HepG2 (cell line): ENCODE measurements around the gene ACKR3. TPM values are rescaled to one million over a fixed set of nuclear protein-coding genes. Genes with fewer than 3 reads are reported as not detected.

Source experiments
- ATAC-seq: fragments of 200-7000 bp; cut with Tn5 transposase; 3 replicates; pipeline ENCODE4 v1.9.1; 2020; ENCODE audit warnings: mild to moderate bottlenecking, moderate library complexity
- BruUV-seq: library from RNA; stranded (reverse); fragments of 400-500 nt; replicated peaks from 2 replicates; lab custom pipeline; 2021; lab: Mats Ljungman, UMichigan
- CTCF ChIA-PET: fragments of 300-600 bp; formaldehyde crosslinking; extraction: SDS; loops from one replicate; lab custom pipeline; 2021; ENCODE audit warnings: low total read pairs, inconsistent platforms, low intra/inter-chr PET ratio; lab: Yijun Ruan, JAX
- POLR2A ChIA-PET: fragments of 350-600 bp; sonication (Branson Sonifier 250); formaldehyde crosslinking; loops from one replicate; lab custom pipeline; 2020; ENCODE audit warnings: antibody characterized with exemption, inconsistent platforms; lab: Yijun Ruan, JAX
- DNase-seq: peaks from one replicate; pipeline ENCODE4 v3.0.0-alpha.2; 2015; ENCODE audit warnings: low spot score
- FAIRE-seq: peaks from 3 replicates; lab custom pipeline; 2011; peaks lifted over from hg19 to GRCh38; lab: Jason Lieb, UNC
- H2AFZ ChIP-seq: one replicate; pipeline ENCODE4 v1.6.1; 2011; ENCODE audit warnings: low read length, inconsistent platforms
- H3K27ac ChIP-seq: fragments of 300-600 bp; 3 replicates; pipeline ENCODE4 v1.8.0; 2011; ENCODE audit warnings: mixed run types, mild to moderate bottlenecking, mixed read lengths, low read length, inconsistent platforms; ENCODE audit not compliant: insufficient read depth; ENCODE audit errors: extremely low read length
- H3K27me3 ChIP-seq, 2 experiments: fragments of 200-600 bp in 1 of 2; 2 replicates in 1 of 2; 3 replicates in 1 of 2; pipeline versions ENCODE4 v1.6.0 to v1.8.0; 2011; ENCODE audit warnings: low read length in 2 of 2, mild to moderate bottlenecking in 2 of 2, moderate library complexity in 2 of 2, inconsistent platforms in 1 of 2; ENCODE audit not compliant: insufficient read depth in 2 of 2, control insufficient read depth in 1 of 2
- H3K36me3 ChIP-seq, 2 experiments: fragments of 200-600 bp in 1 of 2; replicated peaks in 1 of 2; 2 replicates in 1 of 2; 3 replicates in 1 of 2; pipeline versions ENCODE4 v1.5.1 to v1.8.0; 2011; ENCODE audit warnings: low read length in 2 of 2, inconsistent platforms in 1 of 2; ENCODE audit not compliant: insufficient read depth in 2 of 2, control insufficient read depth in 1 of 2
- H3K4me1 ChIP-seq: 2 replicates; pipeline ENCODE4 v1.5.1; 2012; ENCODE audit warnings: low read length, inconsistent platforms; ENCODE audit not compliant: insufficient read depth
- H3K4me2 ChIP-seq: 2 replicates; pipeline ENCODE4 v1.6.0; 2011; ENCODE audit warnings: low read depth, low read length, inconsistent platforms
- H3K4me3 ChIP-seq, 3 experiments: fragments of 200-600 bp in 1 of 3; sonication (generic), shearing (Covaris generic) in 1 of 3; replicated peaks in 1 of 3; 2 replicates each; pipeline ENCODE4 v1.5.1; 2011 to 2016; ENCODE audit warnings: low read length in 3 of 3, inconsistent platforms in 2 of 3, low read depth in 2 of 3, mild to moderate bottlenecking in 2 of 3, control low read depth in 1 of 3, mixed read lengths in 1 of 3; ENCODE audit not compliant: insufficient read depth in 1 of 3
- H3K79me2 ChIP-seq: one replicate; pipeline ENCODE4 v1.6.1; 2011; ENCODE audit warnings: low read length, inconsistent platforms; ENCODE audit not compliant: insufficient read depth
- H3K9ac ChIP-seq: 2 replicates; pipeline ENCODE4 v1.6.0; 2011; ENCODE audit warnings: mild to moderate bottlenecking, low read depth, low read length, inconsistent platforms; ENCODE audit not compliant: insufficient read depth
- H3K9me3 ChIP-seq: 2 replicates; pipeline ENCODE4 v1.5.1; 2012; ENCODE audit warnings: mild to moderate bottlenecking, low read length
- H4K20me1 ChIP-seq: 2 replicates; pipeline ENCODE4 v1.6.0; 2011; ENCODE audit warnings: inconsistent platforms, mild to moderate bottlenecking, low read length, moderate library complexity; ENCODE audit not compliant: insufficient read depth
- GLMP ChIP-seq: sonication (generic); formaldehyde crosslinking; IDR thresholded peaks from 2 replicates; pipeline ENCODE4 v1.9.0; 2021; ENCODE audit warnings: missing genetic modification reagents, mild to moderate bottlenecking, borderline replicate concordance
- RFXAP ChIP-seq: sonication (generic); formaldehyde crosslinking; IDR thresholded peaks from 2 replicates; pipeline ENCODE4 v1.4.0; 2020; ENCODE audit warnings: missing genetic modification reagents, borderline replicate concordance
- SALL2 ChIP-seq: sonication (generic); formaldehyde crosslinking; IDR thresholded peaks from 2 replicates; pipeline ENCODE4 v1.8.1; 2023; ENCODE audit warnings: mild to moderate bottlenecking, missing genetic modification reagents, inconsistent platforms
- ZBTB26 ChIP-seq: IDR thresholded peaks from 2 replicates; pipeline ENCODE4 v1.6.1; 2016; ENCODE audit warnings: missing compliant biosample characterization, missing genetic modification reagents, borderline replicate concordance
- ZNF691 ChIP-seq: sonication (generic); formaldehyde crosslinking; IDR thresholded peaks from 2 replicates; pipeline ENCODE4 v1.4.0; 2020; ENCODE audit warnings: missing genetic modification reagents, low read depth, mild to moderate bottlenecking, borderline replicate concordance
- WGBS: methylation state at CpG from one replicate; pipeline ENCODE4 v1.1.6; 2017; ENCODE audit warnings: low lambda C conversion rate; 5-methylcytosine and 5-hydroxymethylcytosine counted together
- in situ Hi-C: cut with HindIII; loops from 2 replicates; pipeline ENCODE4 v1.10.0; 2017; ENCODE audit warnings: low pct_unique_long_range_greater_than_20kb; ENCODE audit not compliant: extremely low pct_ligation_motif_present
- intact Hi-C: fragments of 100-400 bp; cut with micrococcal nuclease; formaldehyde crosslinking; loops from one replicate; pipeline ENCODE4 v1.10.0; 2022; ENCODE audit not compliant: unreplicated experiment
- polyA plus RNA-seq, 8 experiments: library from polyadenylated mRNA; depleted of rRNA in 3 of 8; stranded (reverse) in 7 of 8; unstranded in 1 of 8; fragments of >200 nt; fragmentation: Illumina TruSeq in 4 of 8; extraction: Trizol in 4 of 8; gene quantifications; 2 replicates each; pipeline versions ENCODE4 v1.2.1 to v1.2.3, GENCODE V29; 2011 to 2016; ENCODE audit warnings: low read depth in 4 of 8, missing spikeins in 1 of 8, mixed read lengths in 1 of 8; ENCODE audit not compliant: insufficient read depth in 1 of 8
- total RNA-seq, 5 experiments: library from RNA; depleted of rRNA; stranded (reverse); fragments of >200 nt; fragmentation: Illumina TruSeq; extraction: Trizol; gene quantifications; 2 replicates each; pipeline ENCODE4 v1.2.3, GENCODE V29; 2016; ENCODE audit warnings: low read depth in 1 of 5

ACKR3 gene
- total and polyA plus RNA-seq, 2 of the 13 experiments (the other 11 are each of a cell fraction or from before 2014, with no cell fraction given), result not detected

GRCh38 chr2:236613612-236614011 lies 44.0 kb downstream of the ACKR3 start:
- H3K79me2 ChIP-seq, result no peaks in the 10 kb centered on the region
- WGBS, result 25% methylated on average over 4 of the region's 4 CpGs
- FAIRE-seq (no peak), ATAC-seq (no peak), DNase-seq (no peak)
- peaks cover 2 to 45% of the 10 kb centered on the region in 2 experiments; a peak in 3 of 5 replicates for H3K27me3 ChIP-seq
- no peaks in the 10 kb centered on the region for H3K9me3 ChIP-seq
- H4K20me1 ChIP-seq, result no peaks in the 10 kb centered on the region
- H3K9ac ChIP-seq, result no peak overlapping the region
- intact Hi-C loops, result no loop called here
- H3K27ac ChIP-seq, result no peak overlapping the region
- in situ Hi-C loops, result no loop called here
- H2AFZ ChIP-seq, result no peak overlapping the region
- H3K4me3 ChIP-seq, result no peak overlapping the region
- BruUV-seq, result no TSS peak
- TF ChIP-seq SALL2 (CRISPR knock-in tag) (no peak), GLMP (no peak), ZNF691 (CRISPR knock-in tag) (no peak), ZBTB26 (CRISPR knock-in tag) (no peak), RFXAP (CRISPR knock-in tag) (no peak)
- H3K4me2 ChIP-seq, result no peak overlapping the region
- no peaks in the 10 kb centered on the region for H3K36me3 ChIP-seq
- POLR2A ChIA-PET, result no interaction called here
- CTCF ChIA-PET, result no interaction called here
- no peaks in the 10 kb centered on the region for H3K4me1 ChIP-seq
